C1 segment of cervical spinal cord (tissue), 14 donors: ENCODE data around the gene CNOT6.

ENCODE experiments used
- DNase-seq, 14 donors: peaks; one replicate each; lab custom pipeline; 2025; lab: John Stamatoyannopoulos, UW

CNOT6 gene

GRCh38 chr5:180568914-180569313, 74.7 kb downstream of the CNOT6 start:
- no peak for DNase-seq

DNA sequence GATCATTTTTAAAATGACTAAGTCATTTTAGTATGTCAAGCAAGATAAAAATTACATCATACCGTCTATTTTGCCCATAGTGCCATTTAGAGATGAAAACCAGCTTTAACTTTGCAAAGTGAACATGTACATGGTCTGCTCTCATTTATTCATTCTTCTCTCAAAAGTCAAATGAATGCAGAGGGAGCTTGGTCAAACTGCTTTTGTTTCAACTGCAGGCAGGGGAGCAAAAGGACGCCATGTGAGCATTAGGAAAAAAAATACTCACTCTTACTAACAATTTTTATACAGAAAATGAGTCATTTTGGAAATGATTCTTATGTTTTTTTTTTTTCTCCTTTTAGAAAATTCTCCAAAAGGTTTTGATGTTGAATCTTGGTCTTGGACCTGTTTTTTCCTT, 81.4 kb downstream of the CNOT6 start:
- DNase-seq, result no peak

DNA sequence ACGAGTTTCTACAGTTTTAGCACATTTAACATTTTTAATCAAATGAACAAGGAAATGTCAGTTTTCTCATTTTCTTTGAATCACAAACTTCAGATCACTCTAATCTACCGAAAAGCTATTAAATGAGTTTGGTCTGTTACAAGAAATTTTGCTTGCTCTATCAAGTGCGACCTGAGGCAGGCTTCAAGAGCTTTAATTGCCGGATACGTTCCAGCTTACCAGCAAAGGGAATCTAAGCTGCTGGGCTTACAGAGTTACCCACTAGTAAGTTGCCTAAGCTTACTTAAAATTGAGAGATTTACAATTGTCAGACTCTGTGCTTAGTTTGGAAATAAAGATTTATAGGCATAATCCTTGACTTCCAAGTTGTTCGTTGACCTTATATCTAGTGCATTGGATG, 86.5 kb downstream of the CNOT6 start:
- DNase-seq, result no peak

GRCh38 chr5:180583738-180584137, 89.6 kb downstream of the CNOT6 start:
- no peak for DNase-seq

GRCh38 chr5:180586204-180586603, 92.0 kb downstream of the CNOT6 start:
- no peak for DNase-seq

DNA sequence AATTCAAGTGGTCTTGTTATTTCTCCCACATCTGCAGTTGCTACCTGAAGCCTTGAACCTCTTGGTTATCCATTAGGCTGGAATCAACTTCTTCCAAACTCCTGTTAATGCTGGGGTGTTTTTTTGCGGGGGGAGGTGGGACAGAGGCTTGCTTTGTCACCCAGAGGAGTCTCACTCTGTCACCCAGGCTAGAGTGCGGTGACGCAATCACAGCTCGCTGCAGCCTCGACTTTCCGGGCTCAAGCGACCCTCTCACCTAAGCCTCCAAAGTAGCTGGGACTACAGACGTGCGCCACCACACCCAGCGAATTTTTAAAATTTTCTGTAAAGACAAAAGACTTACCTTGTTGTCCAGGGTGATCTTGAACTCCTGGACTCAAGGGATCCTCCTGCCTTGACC, 92.7 kb downstream of the CNOT6 start:
- DNase-seq, result no peak

- DNase-seq, result no peak
These were observed 95.8 kb downstream of the CNOT6 start for GRCh38 chr5:180589771-180590542.

DNA sequence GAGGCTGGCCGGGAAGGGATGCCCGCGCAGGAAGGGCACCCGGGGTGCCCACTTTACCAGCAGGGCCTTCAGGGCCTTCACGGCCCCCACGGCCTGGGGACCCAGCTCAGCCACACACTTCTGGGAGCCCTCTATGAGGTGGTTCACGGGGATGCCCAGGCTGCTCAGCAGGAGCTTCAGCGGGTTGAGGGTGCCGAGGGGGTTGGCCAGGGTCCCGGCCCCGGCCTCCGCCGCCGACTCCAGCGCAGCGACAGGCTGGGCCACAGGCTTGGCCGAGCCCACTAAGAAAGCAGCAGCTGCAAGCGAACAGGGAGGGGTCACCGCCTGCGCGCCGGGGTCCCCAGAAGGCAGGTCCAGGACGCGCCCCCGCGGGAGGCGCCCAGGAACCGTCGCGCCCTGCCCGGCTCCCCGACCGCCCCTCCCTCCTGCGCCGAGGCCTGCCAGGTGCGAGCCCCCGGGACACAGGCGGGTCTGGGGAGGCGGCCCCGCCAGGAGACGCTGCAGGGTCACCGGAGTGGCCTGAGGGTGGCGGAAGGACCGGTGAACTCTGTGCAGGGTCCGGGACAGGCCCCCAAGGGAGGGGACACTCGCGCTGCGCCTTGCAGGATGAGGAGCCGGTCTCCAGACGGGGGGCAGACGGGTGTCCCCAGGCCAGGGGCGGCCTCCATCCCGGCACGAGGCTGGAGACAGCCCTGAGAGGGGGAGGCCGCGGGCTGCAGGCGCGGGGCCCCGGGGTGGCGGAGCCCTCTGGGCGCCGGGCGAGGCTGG, 96.5 kb downstream of the CNOT6 start:
- no peak for DNase-seq

GRCh38 chr5:180591311-180591887, 97.2 kb downstream of the CNOT6 start, which contains the start of gene SCGB3A1:
Gene SCGB3A1 (minus strand): TSS chr5:180591499. CDS start chr5:180591462, 37 bp downstream.
- no peak for DNase-seq

DNA sequence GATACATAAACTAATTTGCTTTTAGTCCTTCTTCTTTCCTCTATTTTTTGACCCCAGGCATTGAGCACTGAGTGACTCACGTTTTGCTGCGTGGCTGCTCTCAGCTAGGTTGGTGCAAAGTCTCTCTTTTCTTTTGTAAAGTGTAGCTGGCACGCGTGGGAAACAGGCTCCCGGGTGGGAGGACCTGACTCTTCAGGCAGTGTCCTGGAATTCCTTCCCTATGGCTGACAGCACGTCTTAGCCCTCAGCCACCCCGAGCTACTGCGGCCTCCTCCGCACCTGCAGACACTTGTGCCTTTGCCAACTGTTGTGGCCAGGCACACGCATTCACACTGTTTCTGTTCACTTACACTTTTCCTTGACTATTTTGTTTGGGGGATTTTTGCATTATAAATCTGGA, 98.0 kb downstream of the CNOT6 start:
- DNase-seq, result no peak

GRCh38 chr5:180593446-180594206, 99.4 kb downstream of the CNOT6 start:
- no peak for DNase-seq

DNA sequence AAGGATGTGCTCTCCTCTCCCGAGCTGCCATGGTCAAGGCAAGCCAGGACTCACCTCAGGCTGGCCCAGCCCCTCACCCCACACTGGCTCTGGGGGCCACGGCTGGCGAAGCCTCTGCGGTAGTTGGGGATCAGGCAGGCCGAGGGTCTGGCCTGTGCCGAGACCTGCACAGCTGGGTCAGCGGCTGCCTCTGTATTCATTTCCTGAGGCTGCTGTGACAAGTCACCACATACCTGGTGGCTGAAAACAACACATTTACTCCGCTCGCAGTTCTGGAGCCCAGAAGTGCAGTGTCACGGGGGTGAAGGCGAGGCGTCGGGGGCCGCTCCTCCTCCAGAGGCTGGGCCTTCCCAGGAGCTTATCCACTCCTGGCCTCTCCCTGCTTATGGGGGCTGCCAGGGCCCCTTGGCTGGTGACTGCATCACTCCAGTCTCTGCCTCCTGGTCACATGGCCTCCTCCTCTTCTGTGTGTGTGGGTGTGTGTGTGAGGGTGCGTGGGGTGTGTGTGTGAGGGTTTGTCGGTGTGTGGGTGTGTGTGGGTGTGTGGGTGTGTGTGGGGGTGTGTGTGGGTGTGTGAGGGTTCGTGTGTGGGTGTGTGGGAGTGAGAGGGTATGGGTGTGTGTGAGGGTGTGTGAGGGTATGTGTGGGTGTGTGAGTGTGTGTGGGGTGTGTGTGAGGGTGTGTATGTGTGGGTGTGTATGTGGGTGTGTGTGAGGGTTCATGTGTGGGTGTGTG, 100.3 kb downstream of the CNOT6 start:
- DNase-seq, result no peak

DNA sequence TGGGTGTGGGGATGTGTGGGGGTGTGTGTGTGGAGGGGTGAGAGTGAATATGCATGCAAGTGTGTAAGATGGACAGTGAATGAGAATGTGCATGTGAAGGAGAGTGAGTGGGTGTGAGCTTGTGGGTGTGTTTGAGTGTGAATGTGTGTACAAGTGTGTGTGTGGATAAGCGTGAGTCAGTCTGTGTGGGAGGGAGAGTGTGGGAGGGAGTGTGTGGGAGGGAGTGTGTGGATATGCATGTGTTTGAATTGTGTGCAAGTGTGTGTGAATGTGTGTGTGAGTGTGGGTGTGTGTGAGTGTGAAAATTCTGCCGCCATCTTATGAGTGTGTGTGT, 100.8 kb downstream of the CNOT6 start:
- no peak for DNase-seq

DNA sequence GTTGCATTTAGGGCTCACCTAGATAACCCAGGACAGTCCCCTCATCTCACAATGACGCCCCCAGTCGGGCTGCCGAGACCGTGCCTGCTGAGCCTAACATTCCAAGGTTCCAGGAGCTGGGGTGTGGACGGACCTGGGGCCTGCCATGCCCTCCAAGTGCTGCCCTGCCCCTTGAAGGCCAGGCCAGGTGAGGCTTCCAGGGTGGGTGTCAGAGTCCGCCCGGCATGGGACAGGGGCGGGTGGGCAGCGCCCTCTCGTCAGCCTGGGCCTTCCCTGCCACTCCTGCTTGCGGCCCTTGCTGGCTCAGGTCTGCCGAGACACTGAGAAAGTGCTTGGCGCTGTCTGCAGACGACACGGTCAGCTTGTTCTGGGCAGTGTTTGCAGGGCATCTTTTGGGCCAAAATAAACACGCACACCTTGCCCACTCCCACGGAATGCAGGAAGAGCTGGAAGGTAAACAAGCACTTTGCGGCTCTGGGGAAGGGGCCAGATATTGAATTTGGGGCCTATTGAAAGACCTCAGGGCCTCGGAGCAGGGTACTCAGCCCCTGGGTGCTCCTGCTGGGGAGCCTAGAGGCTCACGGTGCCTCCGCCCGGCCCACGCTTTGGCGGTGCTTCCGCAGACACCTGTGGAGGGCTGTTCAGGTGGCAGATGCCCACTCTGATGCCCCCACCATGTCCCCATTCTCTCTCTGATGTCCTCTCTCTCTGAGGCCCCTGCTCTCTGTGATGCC, 101.4 kb downstream of the CNOT6 start:
- no peak for DNase-seq

- DNase-seq, result no peak
These were observed 102.0 kb downstream of the CNOT6 start for GRCh38 chr5:180596115-180596667.

DNA sequence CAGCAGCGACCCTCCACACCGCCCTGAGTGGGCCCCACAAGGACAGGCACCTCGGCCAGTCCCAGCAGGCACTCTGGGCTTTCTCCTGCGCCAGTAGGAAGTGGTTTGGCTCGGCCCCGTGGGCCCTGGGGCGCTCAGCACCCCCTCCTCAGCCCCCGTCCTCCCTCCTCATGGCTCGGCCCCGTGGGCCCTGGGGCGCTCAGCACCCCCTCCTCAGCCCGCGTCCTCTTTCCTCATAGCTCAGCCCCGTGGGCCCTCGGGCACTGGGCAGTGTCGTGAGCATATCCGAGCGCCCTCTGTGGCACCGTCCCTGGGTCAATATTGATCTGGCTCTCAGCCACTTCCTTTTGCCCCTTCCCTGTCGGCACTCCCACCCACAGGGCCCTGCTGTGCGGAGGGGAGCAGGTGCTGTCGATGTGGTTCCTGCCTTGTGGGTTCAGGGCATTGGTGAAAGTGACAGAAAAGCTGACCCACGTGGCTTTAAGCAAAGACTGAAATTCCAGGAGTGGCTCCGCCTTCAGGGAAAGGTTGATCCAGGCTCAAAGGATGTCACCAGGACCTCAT, 102.6 kb downstream of the CNOT6 start:
- no peak for DNase-seq

DNA sequence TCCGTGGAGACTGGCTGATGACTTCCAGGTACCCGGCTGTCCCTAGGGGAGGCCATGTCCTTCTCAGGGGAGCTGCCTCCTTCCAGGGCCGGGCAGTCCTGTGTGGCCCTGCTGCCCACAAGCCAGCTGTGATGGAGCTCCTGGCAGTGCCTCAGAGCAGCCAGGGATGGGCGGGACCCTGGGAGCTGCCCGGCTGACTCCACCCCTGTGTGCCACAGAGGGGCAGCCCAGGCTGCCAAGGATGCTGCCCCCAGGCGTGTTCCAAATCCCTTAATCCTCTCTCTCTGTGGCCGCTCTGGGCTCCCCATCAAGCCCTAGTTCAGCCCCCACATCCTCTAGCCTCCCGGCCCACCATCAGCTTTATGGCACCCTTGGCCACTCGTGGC, 104.1 kb downstream of the CNOT6 start:
- no peak for DNase-seq

- DNase-seq, result no peak
These were observed 104.8 kb downstream of the CNOT6 start for GRCh38 chr5:180598797-180599589.

GRCh38 chr5:180599590-180599914, 105.4 kb downstream of the CNOT6 start:
- no peak for DNase-seq
